Measurements from ENCODE around the gene NOL7.

GRCh38 chr6:13629459-13630116, 14.5 kb downstream of the NOL7 start:
- TF ChIP-seq ZBTB7A (IDR thresholded peaks at IDR 0.05; ENCODE audit: low read depth) (no peak), FOXM1 (IDR thresholded peaks at IDR 0.05; ENCODE audit: borderline replicate concordance, low read depth) (no peak), MAX (IDR thresholded peaks at IDR 0.05) (no peak), CREB1 (IDR thresholded peaks at IDR 0.05; ENCODE audit: low read depth) (no peak), RAD21 (IDR thresholded peaks at IDR 0.05; ENCODE audit: low read depth) (no peak), NFIC (IDR thresholded peaks at IDR 0.05) (no peak), REST (IDR thresholded peaks at IDR 0.05; ENCODE audit: low read depth) (no peak), TEAD4 (IDR thresholded peaks at IDR 0.05) (no peak), YY1 (IDR thresholded peaks at IDR 0.05; ENCODE audit: low read depth) (no peak)
